ENCODE results near the gene UNC13A.
"Not testable (repeated sequence)": the region's sequence is repeated elsewhere in the genome, so short reads cannot be mapped to it uniquely, and the experiment has no call there.

The UNC13A gene

DNA sequence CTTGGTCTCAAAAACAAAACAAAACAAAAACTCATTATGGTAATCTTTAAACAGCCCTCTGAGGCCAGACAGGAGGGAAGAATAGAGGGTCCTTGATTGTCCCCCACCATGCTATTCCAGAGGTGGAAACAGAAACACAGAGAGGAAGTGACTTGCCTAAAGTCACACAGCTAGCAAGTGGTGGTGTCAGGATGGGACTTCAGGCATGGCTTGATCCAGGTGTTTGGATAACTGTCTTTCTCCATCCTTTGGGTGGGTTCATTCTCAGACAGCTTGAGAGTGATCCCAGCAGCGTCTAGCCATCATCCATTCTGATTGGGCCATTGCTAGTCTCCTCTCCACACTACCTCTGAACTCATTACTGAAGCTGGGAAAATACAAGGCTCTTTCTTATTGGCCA lies 120.2 kb downstream of the UNC13A start:
- DNase-seq (ENCODE audit: low spot score) = no peak

DNA sequence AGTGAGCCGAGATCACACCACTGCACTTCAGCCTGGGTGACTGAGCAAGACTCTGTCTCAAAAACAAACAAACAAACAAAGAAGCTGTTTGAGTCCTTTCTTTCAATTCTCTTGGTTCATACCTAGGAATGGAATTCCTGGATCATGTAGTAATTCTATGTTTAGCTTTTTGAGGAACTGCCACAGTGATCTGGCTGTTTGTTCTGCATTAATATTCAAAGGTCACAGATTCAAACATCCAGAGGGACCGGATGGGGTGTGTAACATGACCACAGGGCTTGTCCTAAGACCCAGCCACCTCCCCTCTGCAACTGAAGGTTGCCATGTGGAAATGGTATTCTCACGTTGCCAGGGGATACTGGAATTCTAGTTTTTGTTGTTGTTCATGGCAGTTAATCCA lies 122.5 kb downstream of the UNC13A start:
- no peak for DNase-seq (ENCODE audit: low spot score)

DNA sequence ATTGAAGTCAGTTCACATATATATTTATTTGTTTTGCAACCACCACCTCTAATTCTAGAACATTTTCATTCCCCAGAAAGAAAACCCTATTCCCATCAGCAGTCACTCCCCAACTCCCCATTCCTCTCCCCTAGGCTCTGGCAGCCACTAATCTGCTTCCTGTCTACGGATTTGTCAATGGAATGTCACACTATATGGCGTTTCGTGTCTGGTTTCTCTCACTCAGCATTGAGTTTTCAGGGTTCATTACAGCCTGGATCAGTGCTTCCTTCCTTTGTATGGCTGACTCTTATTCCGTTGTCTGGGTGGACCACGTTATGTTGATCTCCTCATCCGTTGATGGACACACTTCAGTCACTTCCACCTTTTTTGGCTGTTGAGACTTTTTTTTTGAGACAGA lies 123.4 kb downstream of the UNC13A start:
- no peak for DNase-seq (ENCODE audit: low spot score)

DNA sequence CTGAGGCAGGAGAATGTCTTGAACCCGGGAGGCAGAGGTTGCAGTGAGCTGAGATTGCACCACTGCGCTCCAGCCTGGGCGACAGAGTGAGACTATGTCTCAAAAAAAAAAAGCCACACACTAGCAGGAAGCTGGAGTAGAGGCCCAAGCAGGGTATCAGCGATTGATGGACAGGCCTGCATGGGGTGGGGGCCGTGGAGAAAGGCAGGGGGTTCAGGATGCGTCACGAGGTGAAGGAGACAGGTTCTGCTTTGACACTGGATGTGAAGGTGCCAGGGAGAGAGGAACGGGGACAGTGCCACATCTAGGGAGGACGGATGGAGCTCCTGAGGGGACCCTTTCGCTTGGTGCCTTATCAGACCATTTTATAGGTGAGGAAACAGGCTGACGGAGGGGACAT lies 125.6 kb downstream of the UNC13A start:
- no peak for DNase-seq (ENCODE audit: low spot score)

DNA sequence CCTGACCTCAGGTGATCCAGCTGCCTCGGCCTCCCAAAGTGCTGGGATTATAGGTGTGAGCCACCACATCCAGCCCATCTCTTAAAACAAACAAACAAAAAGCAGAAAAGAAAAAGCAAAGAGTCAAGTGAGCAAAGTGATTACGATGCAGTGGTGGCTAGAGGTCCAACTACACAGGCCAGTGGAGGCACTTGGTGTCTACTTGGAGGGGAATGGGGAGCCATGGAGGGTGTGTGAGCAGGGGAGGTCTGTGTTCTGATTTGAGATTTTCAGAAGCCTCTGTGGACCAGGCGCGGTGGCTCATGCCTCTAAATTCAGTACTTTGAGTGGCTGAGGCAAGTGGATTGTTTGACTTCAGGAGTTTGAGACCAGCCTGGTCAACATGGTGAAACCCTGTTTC lies 126.1 kb downstream of the UNC13A start:
- DNase-seq (ENCODE audit: low spot score) = no peak

GRCh38 chr19:17560205-17560595 lies 128.0 kb downstream of the UNC13A start:
- DNase-seq (ENCODE audit: low spot score) = no peak

DNA sequence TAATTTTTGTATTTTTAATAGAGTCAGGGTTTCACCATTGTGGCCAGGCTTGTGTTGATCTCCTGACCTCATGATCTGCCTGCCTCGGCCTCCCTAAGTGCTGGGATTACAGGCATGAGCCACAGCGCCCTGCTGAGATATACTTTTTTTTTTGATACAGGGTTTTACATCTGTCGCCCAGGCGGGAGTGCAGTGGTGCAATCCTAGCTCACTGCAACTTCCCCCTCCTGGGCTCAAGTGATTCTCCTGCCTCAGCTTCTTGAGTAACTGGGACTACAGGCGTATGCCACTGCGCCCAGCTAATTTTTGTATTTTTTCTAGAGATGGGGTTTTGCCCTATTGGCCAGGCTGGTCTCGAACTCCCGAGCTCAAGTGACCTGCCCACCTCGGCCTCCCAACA lies 130.7 kb downstream of the UNC13A start:
- DNase-seq (ENCODE audit: low spot score) = no peak

DNA sequence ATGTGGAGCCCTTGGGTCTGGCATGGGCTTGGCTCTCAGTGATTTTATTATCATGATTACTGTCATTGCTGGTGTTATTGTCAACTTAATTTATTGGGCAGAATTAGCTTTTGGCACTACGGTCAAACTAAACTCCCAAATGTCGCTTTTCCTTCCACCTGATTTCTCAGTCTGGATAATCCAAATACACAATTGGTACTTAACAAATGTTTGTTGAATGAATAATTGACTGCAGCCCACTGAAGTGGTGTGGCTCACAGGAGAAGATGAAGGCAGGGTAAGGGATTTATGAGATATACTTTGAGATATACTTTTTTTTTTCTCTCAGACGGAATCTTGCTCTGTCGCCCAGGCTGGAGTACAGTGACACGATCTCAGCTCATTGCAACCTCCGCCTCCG lies 131.2 kb downstream of the UNC13A start:
- no peak for DNase-seq (ENCODE audit: low spot score)

GRCh38 chr19:17555929-17556813 lies 132.0 kb downstream of the UNC13A start:
- DNase-seq (ENCODE audit: low spot score) = peak; percentile 47

GRCh38 chr19:17555480-17555928 lies 132.7 kb downstream of the UNC13A start, which contains the start of gene COLGALT1:
Gene COLGALT1, plus strand, starts transcription at chr19:17555649. Its CDS starts 65 bp downstream, at chr19:17555714.
- DNase-seq (ENCODE audit: low spot score) = peak; percentile 98

GRCh38 chr19:17554968-17555479 lies 133.1 kb downstream of the UNC13A start:
- no peak for DNase-seq (ENCODE audit: low spot score)

DNA sequence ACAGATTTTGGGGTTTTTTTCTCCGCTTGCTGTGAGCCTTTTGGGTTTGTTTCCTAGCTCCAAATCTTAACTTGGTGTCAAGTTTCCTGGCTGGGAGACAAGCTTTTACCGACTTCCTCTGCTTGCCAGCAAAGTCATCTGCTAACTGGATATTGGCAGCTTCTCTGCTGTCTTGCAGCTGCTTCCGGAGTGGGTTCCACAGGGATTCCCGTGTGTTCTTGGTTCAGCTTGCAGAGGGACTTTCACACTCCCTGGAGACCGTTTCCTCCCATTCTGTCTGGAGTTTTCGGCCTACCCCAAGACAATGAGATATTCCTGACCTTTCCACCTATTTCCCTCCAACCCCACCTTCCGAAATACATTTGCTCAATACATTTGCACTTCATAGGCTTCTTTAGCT lies 134.9 kb downstream of the UNC13A start:
- DNase-seq (ENCODE audit: low spot score) = peak; percentile 17

DNA sequence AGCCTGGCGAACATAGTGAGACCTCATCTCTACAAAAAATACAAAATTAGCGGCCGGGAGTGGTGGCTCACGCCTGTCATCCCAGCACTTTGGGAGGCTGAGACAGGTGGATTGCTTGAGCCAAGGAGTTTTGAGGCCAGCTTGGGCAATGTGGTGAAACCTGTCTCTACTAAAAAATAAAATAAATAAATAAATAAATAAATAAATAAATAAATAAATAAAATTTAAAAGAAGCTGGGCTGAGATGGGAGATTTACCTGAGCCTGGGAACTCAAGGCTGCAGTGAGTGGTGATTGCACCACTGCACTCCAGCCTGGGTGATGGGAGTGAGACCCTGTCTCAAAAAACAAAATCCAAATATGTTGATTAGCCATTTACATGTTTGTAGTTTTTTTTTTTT lies 135.4 kb downstream of the UNC13A start:
- DNase-seq (ENCODE audit: low spot score) = not testable (repeated sequence)
